ENCODE measurements around the gene ATP9A. TPM values are rescaled to one million over a fixed set of nuclear protein-coding genes. Genes with fewer than 3 reads are reported as not detected.

Gene ATP9A
- total RNA-seq, 4 donors from 2014 or later, result 17.6 to 28.2 (median 19.5) TPM

DNA sequence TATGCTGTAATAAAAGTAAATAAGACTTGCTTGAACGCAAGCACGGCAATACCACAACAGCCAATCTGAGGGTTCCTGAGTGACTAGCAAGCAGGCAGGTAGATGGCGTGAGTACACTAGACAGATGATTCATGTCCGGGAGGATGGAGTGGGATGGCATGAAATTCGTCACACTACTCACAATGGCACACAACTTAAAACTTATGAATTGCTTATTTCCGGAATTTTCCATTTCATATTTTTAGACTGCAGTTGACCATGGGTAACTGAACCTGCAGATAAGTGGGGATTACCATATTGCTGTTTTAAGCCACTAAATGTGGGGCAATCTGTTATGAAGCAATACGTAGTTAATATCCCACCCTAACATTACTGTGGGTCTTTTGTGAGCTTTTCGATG is 132.1 kb downstream of the ATP9A start:
- WGBS, 2 donors, result 71 to 75% methylated on average over 8 of the region's 8 CpGs
- H3K36me3 ChIP-seq, result peaks cover 0 to 22% (median 0%) of the 10 kb centered on the region in 3 donors
- H3K9me3 ChIP-seq, result no peaks in the 10 kb centered on the region
- no peak overlapping the region for H3K27ac ChIP-seq
- DNase-seq, result no peak
- peaks cover 4 to 30% (median 12%) of the 10 kb centered on the region in 3 donors for H3K4me1 ChIP-seq
- intact Hi-C loops (cut with DNase I), result no loop called here
- no peaks in the 10 kb centered on the region for H3K27me3 ChIP-seq
- TF ChIP-seq, protein P1, sequence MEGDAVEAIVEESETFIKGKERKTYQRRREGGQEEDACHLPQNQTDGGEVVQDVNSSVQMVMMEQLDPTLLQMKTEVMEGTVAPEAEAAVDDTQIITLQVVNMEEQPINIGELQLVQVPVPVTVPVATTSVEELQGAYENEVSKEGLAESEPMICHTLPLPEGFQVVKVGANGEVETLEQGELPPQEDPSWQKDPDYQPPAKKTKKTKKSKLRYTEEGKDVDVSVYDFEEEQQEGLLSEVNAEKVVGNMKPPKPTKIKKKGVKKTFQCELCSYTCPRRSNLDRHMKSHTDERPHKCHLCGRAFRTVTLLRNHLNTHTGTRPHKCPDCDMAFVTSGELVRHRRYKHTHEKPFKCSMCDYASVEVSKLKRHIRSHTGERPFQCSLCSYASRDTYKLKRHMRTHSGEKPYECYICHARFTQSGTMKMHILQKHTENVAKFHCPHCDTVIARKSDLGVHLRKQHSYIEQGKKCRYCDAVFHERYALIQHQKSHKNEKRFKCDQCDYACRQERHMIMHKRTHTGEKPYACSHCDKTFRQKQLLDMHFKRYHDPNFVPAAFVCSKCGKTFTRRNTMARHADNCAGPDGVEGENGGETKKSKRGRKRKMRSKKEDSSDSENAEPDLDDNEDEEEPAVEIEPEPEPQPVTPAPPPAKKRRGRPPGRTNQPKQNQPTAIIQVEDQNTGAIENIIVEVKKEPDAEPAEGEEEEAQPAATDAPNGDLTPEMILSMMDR (IDR thresholded peaks at IDR 0.05), result no peak
- no peak for TF ChIP-seq POLR2A (IDR thresholded peaks at IDR 0.05)
- no peak overlapping the region for H3K4me3 ChIP-seq

DNA sequence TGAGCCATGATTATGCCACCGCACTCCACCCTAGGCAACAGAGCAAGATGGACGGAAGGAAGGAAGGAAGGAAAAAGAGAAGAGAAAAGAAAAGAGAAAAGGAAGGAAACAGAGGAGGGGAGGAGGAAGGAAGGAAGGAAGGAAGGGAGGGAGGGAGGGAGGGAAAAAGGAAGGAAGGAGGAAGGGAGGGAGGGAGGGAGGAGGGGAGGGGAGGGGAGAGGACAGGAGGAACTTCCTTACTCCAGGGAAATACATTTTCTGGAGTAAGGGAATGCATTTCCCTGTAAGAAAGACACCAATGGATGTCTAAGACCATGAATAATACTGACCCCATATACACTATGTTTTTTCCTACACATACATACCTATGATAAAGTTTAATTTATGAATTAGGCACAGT is 132.5 kb downstream of the ATP9A start:
- no peak overlapping the region for H3K27ac ChIP-seq
- intact Hi-C loops (cut with DNase I), result no loop called here
- peaks cover 0 to 22% (median 0%) of the 10 kb centered on the region in 3 donors for H3K36me3 ChIP-seq
- H3K27me3 ChIP-seq, result no peaks in the 10 kb centered on the region
- H3K4me3 ChIP-seq, result no peak overlapping the region
- no peak for TF ChIP-seq POLR2A (IDR thresholded peaks at IDR 0.05)
- TF ChIP-seq, protein P1 (IDR thresholded peaks at IDR 0.05), result no peak
- no peaks in the 10 kb centered on the region for H3K9me3 ChIP-seq
- no peak for DNase-seq
- peaks cover 9 to 34% (median 17%) of the 10 kb centered on the region in 3 donors for H3K4me1 ChIP-seq
- 76 to 89% methylated on average over 2 of the region's 2 CpGs for WGBS, 2 donors

DNA sequence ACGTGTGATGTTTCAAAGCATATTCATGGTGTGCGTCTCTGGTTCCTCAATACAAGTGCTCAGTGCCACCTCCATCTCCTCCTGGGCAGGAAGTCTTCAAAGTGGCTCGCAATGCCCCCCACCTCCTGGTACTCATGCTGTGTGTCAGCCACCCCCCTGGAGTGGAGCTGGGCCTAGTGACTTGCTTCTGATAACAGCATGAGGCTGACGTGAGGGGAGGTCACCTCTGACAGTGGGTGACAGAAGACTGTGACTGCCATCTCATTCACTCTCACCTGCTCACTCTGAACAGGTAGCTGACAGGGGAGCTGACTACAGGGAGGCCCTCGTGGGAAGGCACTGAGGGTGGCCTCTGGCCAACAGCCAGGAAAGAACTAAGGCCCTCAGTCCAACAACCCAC is 133.3 kb downstream of the ATP9A start:
- peaks cover 13 to 42% (median 25%) of the 10 kb centered on the region in 3 donors for H3K4me1 ChIP-seq
- 90 to 93% methylated on average over 3 of the region's 5 CpGs for WGBS, 2 donors

DNA sequence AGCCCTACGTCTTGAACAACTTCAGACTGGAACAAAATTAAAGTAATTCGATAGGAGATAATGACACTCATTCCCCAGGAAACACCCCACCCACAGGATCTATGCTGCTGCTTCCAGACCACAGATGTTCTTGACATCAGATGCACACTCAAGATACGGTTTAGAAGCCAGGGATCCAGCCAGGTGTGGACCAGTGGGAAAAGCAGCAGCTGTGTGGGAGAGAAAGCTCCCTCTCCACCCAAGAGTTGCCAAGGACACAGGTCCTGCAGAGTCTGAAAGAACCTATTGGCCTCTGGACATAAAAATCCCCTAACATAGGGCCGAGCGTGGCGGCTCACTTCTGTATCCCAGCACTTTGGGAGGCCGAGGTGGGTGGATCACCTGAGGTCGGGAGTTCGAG is 133.9 kb downstream of the ATP9A start:
- H3K36me3 ChIP-seq, result peaks cover 0 to 22% (median 0%) of the 10 kb centered on the region in 3 donors
- peaks cover 13 to 46% (median 31%) of the 10 kb centered on the region in 3 donors for H3K4me1 ChIP-seq
- no peaks in the 10 kb centered on the region for H3K9me3 ChIP-seq
- DNase-seq, result no peak
- H3K27me3 ChIP-seq, result no peaks in the 10 kb centered on the region
- intact Hi-C loops (cut with DNase I), result no loop called here
- TF ChIP-seq POLR2A (IDR thresholded peaks at IDR 0.05), result no peak
- TF ChIP-seq, protein P1 (IDR thresholded peaks at IDR 0.05), result no peak
- H3K27ac ChIP-seq, result peak overlapping the region in 1 of 4 donors; percentile 87
- H3K4me3 ChIP-seq, result no peak overlapping the region
- 75 to 76% methylated on average over 6 to 7 of the region's 9 CpGs for WGBS, 2 donors

More for the DNA sequence above, 133.3 kb downstream of the ATP9A start:
- H3K27me3 ChIP-seq, result no peaks in the 10 kb centered on the region
- no peak overlapping the region for H3K4me3 ChIP-seq
- peaks cover 0 to 22% (median 0%) of the 10 kb centered on the region in 3 donors for H3K36me3 ChIP-seq
- TF ChIP-seq, protein P1 (IDR thresholded peaks at IDR 0.05), result no peak
- no peak for TF ChIP-seq POLR2A (IDR thresholded peaks at IDR 0.05)
- intact Hi-C loops (cut with DNase I), result no loop called here
- DNase-seq, result no peak
- H3K9me3 ChIP-seq, result no peaks in the 10 kb centered on the region
- H3K27ac ChIP-seq, result no peak overlapping the region

DNA sequence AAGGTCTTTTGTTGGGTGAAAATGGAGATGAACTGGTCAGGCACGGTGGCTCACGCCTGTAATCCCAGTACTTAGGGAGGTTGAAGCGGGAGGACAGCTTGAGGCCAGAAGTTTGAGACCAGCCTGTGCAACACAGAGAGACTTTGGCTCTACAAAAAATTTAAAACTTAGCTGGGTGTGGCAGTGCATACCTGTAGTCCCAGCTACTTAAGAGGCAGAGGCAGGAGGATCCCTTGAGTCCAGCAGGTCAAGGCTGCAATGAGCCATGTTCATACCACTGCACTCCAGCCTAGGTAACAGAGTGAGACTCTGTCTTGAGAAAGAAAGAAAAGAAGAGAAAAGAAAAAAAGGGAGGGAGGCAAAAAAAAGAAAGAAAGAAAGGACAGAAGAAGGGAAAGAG is 134.8 kb downstream of the ATP9A start:
- intact Hi-C loops (cut with DNase I), result no loop called here
- WGBS, 2 donors, result 83 to 88% methylated on average over 3 of the region's 3 CpGs
- TF ChIP-seq, protein P1 (IDR thresholded peaks at IDR 0.05), result no peak
- TF ChIP-seq POLR2A (IDR thresholded peaks at IDR 0.05), result no peak
- H3K27me3 ChIP-seq, result no peaks in the 10 kb centered on the region
- H3K9me3 ChIP-seq, result no peaks in the 10 kb centered on the region
- DNase-seq, result no peak
- peak overlapping the region in 2 of 4 donors; percentile 10 to 87 for H3K27ac ChIP-seq
- peaks cover 13 to 46% (median 31%) of the 10 kb centered on the region in 3 donors for H3K4me1 ChIP-seq
- H3K36me3 ChIP-seq, result peaks cover 0 to 28% (median 0%) of the 10 kb centered on the region in 3 donors
- H3K4me3 ChIP-seq, result no peak overlapping the region
